Panc1 (cell line): ENCODE measurements around the gene NSMF. TPM values are rescaled to one million over a fixed set of nuclear protein-coding genes. Genes with fewer than 3 reads are reported as not detected.

Source experiments
- ATAC-seq: fragments of 200-7000 bp; cut with Tn5 transposase; 2 replicates; pipeline ENCODE4 v1.9.1; 2020; ENCODE audit warnings: mild to moderate bottlenecking, moderate library complexity
- BruUV-seq: library from RNA; stranded (reverse); fragments of 400-500 nt; replicated peaks from 2 replicates; lab custom pipeline; 2021; lab: Mats Ljungman, UMichigan
- CTCF ChIA-PET: fragments of 300-600 bp; sonication (Branson Sonifier 250); formaldehyde crosslinking; loops from one replicate; lab custom pipeline; 2022; ENCODE audit warnings: antibody characterized with exemption; lab: Charles Lee
- POLR2A ChIA-PET: fragments of 300-600 bp; sonication (Branson Sonifier 250); formaldehyde crosslinking; loops from one replicate; lab custom pipeline; 2022; ENCODE audit warnings: antibody characterized with exemption; lab: Charles Lee
- DNase-seq: peaks from one replicate; pipeline ENCODE4 v3.0.0-alpha.2; 2010; ENCODE audit warnings: low read depth, low spot score
- H3K27ac ChIP-seq: 2 replicates; pipeline ENCODE4 v1.5.1; 2011; ENCODE audit warnings: mild to moderate bottlenecking, low read length, inconsistent platforms
- H3K27me3 ChIP-seq: fragments of 200-500 bp; sonication (Bioruptor generic); 2 replicates; pipeline ENCODE4 v1.6.0; 2014; ENCODE audit warnings: low read length, inconsistent platforms; ENCODE audit not compliant: control insufficient read depth, insufficient read depth
- H3K36me3 ChIP-seq: fragments of 200-500 bp; sonication (Bioruptor generic); 2 replicates; pipeline ENCODE4 v1.5.1; 2014; ENCODE audit warnings: inconsistent platforms, mild to moderate bottlenecking, low read length, moderate library complexity; ENCODE audit not compliant: control insufficient read depth, insufficient read depth
- H3K4me1 ChIP-seq: 2 replicates; pipeline ENCODE4 v1.5.1; 2011; ENCODE audit warnings: inconsistent platforms, mild to moderate bottlenecking, low read length, moderate library complexity; ENCODE audit not compliant: control insufficient read depth, insufficient read depth
- H3K4me3 ChIP-seq, 2 experiments: 2 replicates each; pipeline ENCODE4 v1.5.1; 2011 to 2012; ENCODE audit warnings: low read depth in 2 of 2, low read length in 2 of 2, mild to moderate bottlenecking in 2 of 2, inconsistent platforms in 1 of 2, moderate library complexity in 1 of 2
- H3K9me3 ChIP-seq: fragments of 200-500 bp; sonication (Bioruptor generic); 2 replicates; pipeline ENCODE4 v1.5.1; 2014; ENCODE audit warnings: low read depth, mild to moderate bottlenecking, inconsistent platforms, low read length, moderate library complexity; ENCODE audit not compliant: control insufficient read depth, insufficient read depth
- POLR2AphosphoS5 ChIP-seq: IDR thresholded peaks from 2 replicates; pipeline ENCODE4 v1.6.1; 2012; ENCODE audit warnings: mild to moderate bottlenecking, low read depth, low read length, moderate library complexity
- SIN3A ChIP-seq: IDR thresholded peaks from 2 replicates; pipeline ENCODE4 v1.6.1; 2012; ENCODE audit warnings: low read depth, mild to moderate bottlenecking, low read length, moderate library complexity, borderline replicate concordance; ENCODE audit not compliant: insufficient read depth
- TCF7L2 ChIP-seq: IDR thresholded peaks from 2 replicates; pipeline ENCODE4 v1.6.1; 2011; ENCODE audit warnings: mild to moderate bottlenecking, low read depth, low read length, inconsistent platforms
- in situ Hi-C: cut with HindIII; loops from 2 replicates; pipeline ENCODE4 v1.10.0; 2016; ENCODE audit warnings: low sequenced_read_pairs, low pct_unique_long_range_greater_than_20kb
- intact Hi-C: fragments of 100-400 bp; cut with micrococcal nuclease; formaldehyde crosslinking; loops from one replicate; pipeline ENCODE4 v1.10.0; 2022; ENCODE audit not compliant: unreplicated experiment
- total RNA-seq: library from RNA; stranded (reverse); gene quantifications from one replicate; pipeline ENCODE4 v1.2.1, GENCODE V29; 2021; ENCODE audit not compliant: unreplicated experiment
- TF ChIP-seq, protein P1 (sequence below), 2 experiments: IDR thresholded peaks; 2 replicates each; pipeline ENCODE4 v1.6.1; 2011 to 2012; ENCODE audit warnings: low read depth in 2 of 2, control low read depth in 1 of 2, low read length in 1 of 2, mild to moderate bottlenecking in 1 of 2, moderate library complexity in 1 of 2; ENCODE audit not compliant: insufficient read depth in 1 of 2
- TF ChIP-seq, protein P2 (sequence below): fragments of 450-650 bp; IDR thresholded peaks from 2 replicates; pipeline ENCODE4 v1.5.1; 2017; ENCODE audit warnings: mild to moderate bottlenecking

Gene NSMF
- total RNA-seq, 1 experiment from 2014 or later: 40.0 TPM

DNA sequence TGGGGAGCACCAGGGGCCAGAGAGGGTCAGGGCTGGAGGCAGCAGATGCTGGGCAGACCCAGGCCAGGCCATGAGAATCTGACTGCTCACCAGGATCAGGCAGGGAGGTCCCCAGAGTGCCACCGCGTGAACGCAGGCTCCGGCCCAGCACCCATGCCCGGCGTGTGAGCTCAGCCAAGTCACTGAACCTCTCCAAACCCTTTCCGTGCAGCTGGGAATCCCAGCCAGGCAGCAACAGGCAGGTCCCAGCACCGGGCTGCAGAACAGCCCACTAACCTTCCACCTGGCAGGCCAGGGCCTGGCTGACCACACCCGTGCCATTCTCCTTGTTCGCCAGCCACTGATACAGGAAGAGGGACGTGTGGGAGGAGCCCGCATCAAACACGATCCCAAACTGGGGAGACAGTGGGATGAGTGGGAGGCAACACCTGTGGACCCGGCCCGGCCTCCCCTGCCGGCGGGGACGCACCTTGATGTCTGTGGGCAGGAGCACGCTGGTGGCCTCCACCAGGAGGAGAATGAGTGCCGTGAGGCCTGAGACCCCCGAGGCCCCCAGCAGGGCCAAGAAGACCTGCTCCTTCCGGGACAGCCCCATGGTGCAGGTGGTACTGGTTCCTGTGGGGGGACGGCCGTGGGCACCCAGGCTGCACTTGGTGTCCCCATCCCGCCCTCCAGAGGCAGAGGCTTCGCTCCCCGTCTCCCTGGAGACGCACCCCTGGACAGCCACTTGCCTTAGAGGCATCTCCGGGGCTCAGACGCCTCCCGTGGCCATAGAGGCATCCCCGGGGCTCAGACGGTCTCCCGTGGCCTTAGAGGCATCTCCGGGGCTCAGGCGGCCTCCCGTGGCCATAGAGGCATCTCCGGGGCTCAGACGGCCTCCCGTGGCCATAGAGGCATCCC lies 21.2 kb downstream of the NSMF start:
- in situ Hi-C loops: no loop called here
- no peak overlapping the region for H3K4me3 ChIP-seq
- H3K27ac ChIP-seq: no peak overlapping the region
- DNase-seq (no peak), ATAC-seq (no peak)
- H3K36me3 ChIP-seq: no peaks in the 10 kb centered on the region
- TF ChIP-seq, protein P1, sequence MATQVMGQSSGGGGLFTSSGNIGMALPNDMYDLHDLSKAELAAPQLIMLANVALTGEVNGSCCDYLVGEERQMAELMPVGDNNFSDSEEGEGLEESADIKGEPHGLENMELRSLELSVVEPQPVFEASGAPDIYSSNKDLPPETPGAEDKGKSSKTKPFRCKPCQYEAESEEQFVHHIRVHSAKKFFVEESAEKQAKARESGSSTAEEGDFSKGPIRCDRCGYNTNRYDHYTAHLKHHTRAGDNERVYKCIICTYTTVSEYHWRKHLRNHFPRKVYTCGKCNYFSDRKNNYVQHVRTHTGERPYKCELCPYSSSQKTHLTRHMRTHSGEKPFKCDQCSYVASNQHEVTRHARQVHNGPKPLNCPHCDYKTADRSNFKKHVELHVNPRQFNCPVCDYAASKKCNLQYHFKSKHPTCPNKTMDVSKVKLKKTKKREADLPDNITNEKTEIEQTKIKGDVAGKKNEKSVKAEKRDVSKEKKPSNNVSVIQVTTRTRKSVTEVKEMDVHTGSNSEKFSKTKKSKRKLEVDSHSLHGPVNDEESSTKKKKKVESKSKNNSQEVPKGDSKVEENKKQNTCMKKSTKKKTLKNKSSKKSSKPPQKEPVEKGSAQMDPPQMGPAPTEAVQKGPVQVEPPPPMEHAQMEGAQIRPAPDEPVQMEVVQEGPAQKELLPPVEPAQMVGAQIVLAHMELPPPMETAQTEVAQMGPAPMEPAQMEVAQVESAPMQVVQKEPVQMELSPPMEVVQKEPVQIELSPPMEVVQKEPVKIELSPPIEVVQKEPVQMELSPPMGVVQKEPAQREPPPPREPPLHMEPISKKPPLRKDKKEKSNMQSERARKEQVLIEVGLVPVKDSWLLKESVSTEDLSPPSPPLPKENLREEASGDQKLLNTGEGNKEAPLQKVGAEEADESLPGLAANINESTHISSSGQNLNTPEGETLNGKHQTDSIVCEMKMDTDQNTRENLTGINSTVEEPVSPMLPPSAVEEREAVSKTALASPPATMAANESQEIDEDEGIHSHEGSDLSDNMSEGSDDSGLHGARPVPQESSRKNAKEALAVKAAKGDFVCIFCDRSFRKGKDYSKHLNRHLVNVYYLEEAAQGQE (IDR thresholded peaks at IDR 0.05; ENCODE audit: insufficient read depth in 1 of 2, low read depth in 2 of 2, low read length in 1 of 2): no peak
- TF ChIP-seq, protein P2, sequence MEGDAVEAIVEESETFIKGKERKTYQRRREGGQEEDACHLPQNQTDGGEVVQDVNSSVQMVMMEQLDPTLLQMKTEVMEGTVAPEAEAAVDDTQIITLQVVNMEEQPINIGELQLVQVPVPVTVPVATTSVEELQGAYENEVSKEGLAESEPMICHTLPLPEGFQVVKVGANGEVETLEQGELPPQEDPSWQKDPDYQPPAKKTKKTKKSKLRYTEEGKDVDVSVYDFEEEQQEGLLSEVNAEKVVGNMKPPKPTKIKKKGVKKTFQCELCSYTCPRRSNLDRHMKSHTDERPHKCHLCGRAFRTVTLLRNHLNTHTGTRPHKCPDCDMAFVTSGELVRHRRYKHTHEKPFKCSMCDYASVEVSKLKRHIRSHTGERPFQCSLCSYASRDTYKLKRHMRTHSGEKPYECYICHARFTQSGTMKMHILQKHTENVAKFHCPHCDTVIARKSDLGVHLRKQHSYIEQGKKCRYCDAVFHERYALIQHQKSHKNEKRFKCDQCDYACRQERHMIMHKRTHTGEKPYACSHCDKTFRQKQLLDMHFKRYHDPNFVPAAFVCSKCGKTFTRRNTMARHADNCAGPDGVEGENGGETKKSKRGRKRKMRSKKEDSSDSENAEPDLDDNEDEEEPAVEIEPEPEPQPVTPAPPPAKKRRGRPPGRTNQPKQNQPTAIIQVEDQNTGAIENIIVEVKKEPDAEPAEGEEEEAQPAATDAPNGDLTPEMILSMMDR: no peak
- TF ChIP-seq POLR2AphosphoS5: no peak
- no peak for TF ChIP-seq SIN3A
- no peak for TF ChIP-seq TCF7L2
- intact Hi-C loops: no loop called here
- peaks cover 6% of the 10 kb centered on the region for H3K4me1 ChIP-seq
- no TSS peak for BruUV-seq
- no peaks in the 10 kb centered on the region for H3K9me3 ChIP-seq
- CTCF ChIA-PET: no interaction called here
- no peaks in the 10 kb centered on the region for H3K27me3 ChIP-seq
- POLR2A ChIA-PET: no interaction called here

DNA sequence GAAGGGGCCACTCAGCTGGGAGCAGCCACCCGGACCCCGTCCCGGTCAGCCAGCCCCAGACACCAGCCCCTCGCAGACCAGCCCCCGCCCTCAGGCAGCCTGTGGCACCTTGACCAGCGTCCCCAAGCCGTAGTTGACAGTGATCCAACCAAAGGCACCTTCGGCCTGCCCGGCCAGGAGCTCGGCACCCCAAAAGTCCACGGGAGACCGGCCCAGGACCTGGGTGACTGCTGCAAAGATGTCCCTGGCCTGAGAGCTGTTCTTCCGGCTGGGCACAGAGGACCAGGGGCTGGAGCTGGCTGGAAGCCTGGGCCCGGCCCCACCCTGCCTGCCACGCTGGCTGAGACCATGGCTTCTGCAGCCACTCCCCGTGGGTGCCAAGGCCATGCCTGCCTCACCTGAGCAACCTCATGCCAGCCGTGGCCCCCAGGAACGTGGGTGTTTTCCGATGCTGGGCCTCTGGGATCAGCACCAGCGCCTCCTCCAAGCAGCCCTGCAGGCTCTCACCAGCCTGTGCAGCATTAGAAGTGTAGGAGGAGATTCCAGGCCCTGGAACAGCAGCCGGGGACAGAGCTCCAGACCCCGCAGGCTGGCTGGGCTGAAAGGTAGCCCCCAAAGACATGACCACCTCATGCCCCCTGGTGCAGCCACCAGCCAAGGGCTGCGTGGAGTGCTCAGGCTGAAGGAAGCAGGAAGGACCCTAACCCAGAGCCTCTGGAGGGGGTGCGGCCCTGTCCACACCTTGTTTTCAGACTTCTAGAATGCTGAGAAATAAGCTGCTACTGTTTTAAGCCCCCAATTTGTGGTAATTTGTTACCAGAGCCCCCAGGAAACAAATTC lies 22.2 kb downstream of the NSMF start:
- H3K4me3 ChIP-seq: no peak overlapping the region
- TF ChIP-seq, protein P2: no peak
- no peak for TF ChIP-seq POLR2AphosphoS5
- TF ChIP-seq SIN3A: no peak
- TF ChIP-seq, protein P1 (IDR thresholded peaks at IDR 0.05; ENCODE audit: insufficient read depth in 1 of 2, low read depth in 2 of 2, low read length in 1 of 2): no peak
- TF ChIP-seq TCF7L2: no peak
- no peaks in the 10 kb centered on the region for H3K9me3 ChIP-seq
- no peak for ATAC-seq
- H3K36me3 ChIP-seq: no peaks in the 10 kb centered on the region
- no peaks in the 10 kb centered on the region for H3K27me3 ChIP-seq
- DNase-seq: no peak
- in situ Hi-C loops (no loop called here), intact Hi-C loops (no loop called here)
- no peak overlapping the region for H3K27ac ChIP-seq
- peaks cover 6% of the 10 kb centered on the region for H3K4me1 ChIP-seq
- ChIA-PET CTCF (interaction anchor here (1.0 kb wide), 1 partner anchor 14 kb away, joined by 6 read pairs; the partner anchor contains the start of gene EXD3), POLR2A (no interaction called here)
- BruUV-seq: no TSS peak
